PFSK-1 (cell line): ENCODE measurements around the gene THAP11.
A peak's percentile ranks its signal among the peaks of the same experiment; 100 is the strongest.

Experiments
- FOXP2 ChIP-seq: optimal IDR thresholded peaks from 2 replicates; pipeline ENCODE3; 2011; ENCODE audit warnings: borderline replicate concordance, control low read depth, inconsistent platforms; ENCODE audit not compliant: insufficient read depth; ENCODE audit errors: extremely low read length, extremely low read depth
- POLR2AphosphoS5 ChIP-seq: IDR thresholded peaks from 2 replicates; pipeline ENCODE4 v1.6.1; 2012; ENCODE audit warnings: low read depth, mild to moderate bottlenecking, control low read depth, low read length, moderate library complexity
- REST ChIP-seq, 2 experiments: IDR thresholded peaks; 2 replicates each; pipeline versions ENCODE4 v1.6.1 to v1.8.0; 2011 to 2012; ENCODE audit warnings: low read depth in 2 of 2, low read length in 2 of 2, control low read depth in 1 of 2, inconsistent platforms in 1 of 2, mild to moderate bottlenecking in 1 of 2, moderate library complexity in 1 of 2; ENCODE audit not compliant: insufficient read depth in 1 of 2
- SIN3A ChIP-seq: IDR thresholded peaks from 2 replicates; pipeline ENCODE4 v1.6.1; 2012; ENCODE audit warnings: mild to moderate bottlenecking, low read length, moderate library complexity, borderline replicate concordance; ENCODE audit not compliant: insufficient read depth
- TAF1 ChIP-seq: IDR thresholded peaks from 2 replicates; pipeline ENCODE4 v1.6.1; 2012; ENCODE audit warnings: low read length, control low read depth, borderline replicate concordance; ENCODE audit not compliant: insufficient read depth

THAP11 gene

GRCh38 chr16:67846320-67847063, 4.4 kb downstream of the THAP11 start, which contains the start of gene NUTF2:
Gene NUTF2, plus strand, starts transcription at chr16:67846933. Its CDS starts 18,198 bp downstream, at chr16:67865131.
- TF ChIP-seq REST (IDR thresholded peaks at IDR 0.05; ENCODE audit: insufficient read depth in 1 of 2, low read depth in 2 of 2, low read length in 2 of 2) (no peak), SIN3A (peak; percentile 28; the same call in 1 of the 2 replicates), POLR2AphosphoS5 (peak; percentile 58), TAF1 (0 out of 2 replicates have a peak, but pooled peaks have one; percentile 34), FOXP2 (peak; percentile 35)

GRCh38 chr16:67847064-67847861, 5.1 kb downstream of the THAP11 start, which contains the start of gene CENPT:
Gene CENPT, minus strand, starts transcription at chr16:67847693. Its CDS starts 13,834 bp downstream, at chr16:67833859.
- TF ChIP-seq REST (IDR thresholded peaks at IDR 0.05; ENCODE audit: insufficient read depth in 1 of 2, low read depth in 2 of 2, low read length in 2 of 2) (no peak), POLR2AphosphoS5 (no peak), SIN3A (peak; percentile 15; the same call in 1 of the 2 replicates)

GRCh38 chr16:67848118-67848517, 6.0 kb downstream of the THAP11 start:
- TF ChIP-seq TAF1 (no peak), FOXP2 (no peak), POLR2AphosphoS5 (no peak), SIN3A (no peak), REST (IDR thresholded peaks at IDR 0.05; ENCODE audit: insufficient read depth in 1 of 2, low read depth in 2 of 2, low read length in 2 of 2) (no peak)

GRCh38 chr16:67853670-67854069, 11.6 kb downstream of the THAP11 start:
- TF ChIP-seq REST (IDR thresholded peaks at IDR 0.05; ENCODE audit: insufficient read depth in 1 of 2, low read depth in 2 of 2, low read length in 2 of 2) (no peak), POLR2AphosphoS5 (no peak), SIN3A (no peak), FOXP2 (no peak), TAF1 (no peak)
